G401 (cell line): ENCODE data around the gene LRWD1. TPM values are rescaled to one million over a fixed set of nuclear protein-coding genes. Genes with fewer than 3 reads are reported as not detected.
"Not testable (repeated sequence)": the region's sequence is repeated elsewhere in the genome, so short reads cannot be mapped to it uniquely, and the experiment has no call there.

ENCODE experiments used
- DNase-seq: peaks from one replicate; pipeline ENCODE4 v3.0.0-alpha.2; 2015; ENCODE audit warnings: low spot score
- in situ Hi-C: cut with HindIII; loops from 2 replicates; pipeline ENCODE4 v1.10.0; 2016; ENCODE audit warnings: low sequenced_read_pairs, mixed read lengths
- total RNA-seq: library from RNA; depleted of rRNA; stranded (reverse); fragments of >200 nt; shearing (Covaris generic); gene quantifications from 2 replicates; pipeline ENCODE4 v1.2.3, GENCODE V29; 2014

LRWD1 gene
- total RNA-seq, 1 experiment from 2014 or later, result 60.6 TPM

- no peak for DNase-seq
- in situ Hi-C loops, result no loop called here
These were observed 775 bp upstream of the LRWD1 start for GRCh38 chr7:102463841-102464576.

DNA sequence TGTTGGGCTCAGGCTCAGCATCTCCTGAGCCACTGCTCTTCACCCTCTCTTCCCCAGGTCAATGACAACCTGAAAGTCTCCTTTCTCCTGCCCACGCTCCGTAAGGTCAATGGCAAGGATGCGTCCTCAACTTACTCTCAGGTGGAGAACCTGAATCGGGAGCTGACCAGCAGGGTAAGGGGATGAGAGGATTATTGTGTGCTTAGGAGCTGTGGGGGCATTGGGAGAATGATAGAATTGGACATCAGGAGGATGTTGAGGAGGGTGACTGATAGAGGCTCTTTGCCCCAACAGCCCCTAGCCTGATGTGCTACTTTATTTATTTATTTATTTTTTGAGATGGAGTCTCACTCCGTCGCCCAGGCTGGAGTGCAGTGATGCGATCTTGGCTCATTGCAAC lies 1.3 kb downstream of the LRWD1 start:
- DNase-seq, result no peak
- in situ Hi-C loops, result no loop called here

GRCh38 chr7:102467581-102468477 lies 3.0 kb downstream of the LRWD1 start:
- in situ Hi-C loops, result no loop called here
- no peak for DNase-seq

GRCh38 chr7:102468478-102469350 lies 3.9 kb downstream of the LRWD1 start:
- in situ Hi-C loops, result no loop called here
- DNase-seq, result peak; percentile 71

DNA sequence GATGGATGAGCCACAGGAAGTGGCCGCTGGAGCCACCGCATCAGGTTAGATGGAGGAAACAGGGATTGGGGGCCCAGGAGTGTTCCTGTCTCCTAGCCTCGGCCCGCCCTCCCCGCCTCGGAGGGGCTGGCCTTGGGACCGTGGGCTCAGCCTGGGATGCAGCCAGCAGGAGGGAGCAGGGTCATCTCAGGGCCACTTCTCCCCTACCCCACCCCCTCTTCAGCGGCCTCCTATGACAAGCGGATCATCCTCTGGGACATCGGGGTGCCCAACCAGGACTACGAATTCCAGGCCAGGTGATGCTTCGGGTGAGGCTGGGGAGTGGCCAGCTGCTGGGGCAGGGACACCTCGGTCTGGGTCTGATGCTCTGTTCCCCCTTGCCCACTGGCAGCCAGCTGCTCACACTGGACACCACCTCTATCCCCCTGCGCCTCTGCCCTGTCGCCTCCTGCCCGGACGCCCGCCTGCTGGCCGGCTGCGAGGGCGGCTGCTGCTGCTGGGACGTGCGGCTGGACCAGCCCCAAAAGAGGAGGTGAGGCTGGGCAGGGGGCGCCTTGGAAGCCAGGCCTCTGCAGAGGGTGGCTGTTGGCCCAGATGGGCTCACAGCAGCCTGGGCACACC lies 4.7 kb downstream of the LRWD1 start:
- no peak for DNase-seq
- in situ Hi-C loops, result no loop called here

GRCh38 chr7:102469972-102470825 lies 5.4 kb downstream of the LRWD1 start:
- in situ Hi-C loops, result no loop called here
- no peak for DNase-seq

DNA sequence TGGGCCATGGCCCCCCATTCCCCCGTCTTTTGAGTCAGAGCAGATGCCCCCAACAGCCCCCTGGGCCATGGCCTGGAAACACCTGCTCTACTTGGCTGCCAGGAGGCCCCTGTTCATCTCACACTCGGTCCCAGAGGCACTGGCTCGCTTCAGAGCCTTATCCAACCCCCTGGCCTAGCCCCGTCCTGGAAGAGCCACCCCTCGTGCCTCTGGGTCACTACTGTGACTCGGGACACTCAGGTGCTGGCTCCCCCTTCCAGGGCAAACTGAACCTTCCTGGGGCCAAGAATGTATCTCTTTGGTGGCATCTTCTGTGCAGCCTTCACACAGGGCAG lies 7.0 kb downstream of the LRWD1 start:
- in situ Hi-C loops, result no loop called here
- DNase-seq, result no peak

DNA sequence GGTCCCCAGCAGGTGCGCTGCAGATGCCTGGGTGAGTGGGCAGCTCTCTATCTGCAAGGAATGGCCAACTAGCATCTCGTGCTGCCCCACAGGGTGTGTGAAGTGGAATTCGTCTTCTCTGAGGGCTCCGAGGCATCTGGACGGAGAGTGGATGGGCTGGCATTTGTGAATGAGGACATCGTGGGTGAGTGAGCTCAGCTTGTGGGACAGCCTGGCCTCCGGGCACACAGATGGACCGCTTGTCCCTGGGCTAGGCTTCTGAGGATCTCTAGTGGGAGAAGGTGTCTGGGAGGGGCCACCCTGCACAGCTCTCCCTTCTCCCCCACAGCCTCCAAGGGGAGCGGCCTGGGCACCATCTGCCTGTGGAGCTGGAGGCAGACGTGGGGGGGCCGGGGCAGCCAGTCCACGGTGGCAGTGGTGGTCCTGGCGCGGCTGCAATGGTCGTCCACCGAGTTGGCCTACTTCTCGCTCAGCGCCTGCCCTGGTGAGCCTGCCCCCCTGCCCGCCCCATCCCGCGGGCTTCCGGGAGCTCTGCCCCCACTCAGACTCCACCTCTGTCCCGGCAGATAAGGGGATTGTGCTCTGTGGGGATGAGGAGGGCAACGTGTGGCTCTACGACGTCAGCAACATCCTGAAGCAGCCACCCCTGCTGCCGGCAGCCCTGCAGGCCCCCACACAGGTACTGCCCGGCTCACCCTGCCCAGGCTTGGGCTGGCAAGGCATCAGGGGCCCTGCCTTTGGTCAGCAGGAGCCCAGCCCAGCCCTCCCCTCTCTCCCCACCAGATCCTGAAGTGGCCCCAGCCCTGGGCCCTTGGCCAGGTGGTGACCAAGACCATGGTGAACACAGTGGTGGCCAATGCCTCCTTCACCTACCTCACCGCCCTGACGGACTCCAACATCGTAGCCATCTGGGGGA lies 7.6 kb downstream of the LRWD1 start:
- in situ Hi-C loops, result no loop called here
- peak; percentile 88 for DNase-seq

- in situ Hi-C loops, result no loop called here
- DNase-seq, result no peak
These were observed 8.6 kb downstream of the LRWD1 start for GRCh38 chr7:102473271-102473991.

GRCh38 chr7:102474116-102474515 lies 9.3 kb downstream of the LRWD1 start:
- DNase-seq, in situ Hi-C loops: not testable (repeated sequence)

DNA sequence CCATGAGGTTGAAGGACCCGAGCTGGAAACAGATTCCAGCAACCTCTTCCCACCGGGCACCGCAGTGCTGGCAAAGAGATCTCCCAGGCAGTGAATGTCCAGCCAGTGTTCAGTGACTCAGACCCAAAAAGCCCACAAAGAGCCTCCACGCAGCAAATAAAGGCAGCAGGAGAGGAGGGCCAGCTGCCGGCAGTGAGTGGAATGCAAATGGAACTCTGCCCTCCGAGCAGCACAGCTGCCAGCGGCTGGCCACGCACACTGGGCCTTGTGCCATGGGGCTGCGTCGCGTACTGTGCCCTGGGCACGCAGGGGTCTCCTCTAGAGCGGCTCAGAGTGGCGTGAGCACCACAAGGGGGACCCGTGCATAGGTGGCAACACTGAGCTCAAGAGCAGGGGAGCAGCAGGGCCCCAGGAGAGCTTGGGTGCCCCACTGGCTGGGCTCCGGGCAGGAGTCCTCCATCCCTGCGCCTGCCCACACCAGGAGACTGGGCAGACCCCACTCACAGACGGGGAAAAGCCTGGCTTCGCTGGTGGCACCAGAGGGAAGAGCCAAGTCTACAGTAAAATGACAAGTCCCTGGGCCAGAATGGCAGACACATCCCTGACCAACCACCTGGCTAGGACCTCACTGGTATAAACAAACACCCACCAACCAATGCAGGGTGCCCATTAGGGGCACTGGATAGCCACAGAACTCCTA lies 10.1 kb downstream of the LRWD1 start:
- in situ Hi-C loops, DNase-seq: not testable (repeated sequence)

GRCh38 chr7:102478314-102479208 lies 13.8 kb downstream of the LRWD1 start, which contains the start of gene POLR2J:
TSS of gene POLR2J (minus strand) at chr7:102478922. CDS start at chr7:102478860, 62 bp downstream.
- DNase-seq, result peak; percentile 62
- in situ Hi-C loops, result not testable (repeated sequence)

DNA sequence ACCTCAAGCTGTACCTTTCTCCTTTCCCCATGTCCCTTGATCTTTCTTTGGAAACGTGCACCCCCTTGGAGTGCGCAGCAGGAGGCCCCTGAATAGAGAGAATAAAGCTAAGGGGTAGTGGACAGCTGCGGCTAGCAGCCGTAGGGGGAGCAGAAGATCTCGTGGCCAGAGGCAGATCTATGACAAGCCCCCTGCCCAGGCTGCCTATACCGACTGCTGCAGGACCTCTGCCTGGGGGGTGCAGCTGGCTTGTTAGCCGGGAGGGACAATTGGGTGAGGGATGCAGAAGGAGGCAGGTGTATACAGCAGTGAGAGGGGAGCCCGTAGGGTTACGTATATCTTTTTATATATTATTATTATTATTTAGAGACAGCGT lies 14.4 kb downstream of the LRWD1 start:
- DNase-seq, in situ Hi-C loops: not testable (repeated sequence)

GRCh38 chr7:102479982-102480637 lies 15.3 kb downstream of the LRWD1 start:
- DNase-seq, in situ Hi-C loops: not testable (repeated sequence)

DNA sequence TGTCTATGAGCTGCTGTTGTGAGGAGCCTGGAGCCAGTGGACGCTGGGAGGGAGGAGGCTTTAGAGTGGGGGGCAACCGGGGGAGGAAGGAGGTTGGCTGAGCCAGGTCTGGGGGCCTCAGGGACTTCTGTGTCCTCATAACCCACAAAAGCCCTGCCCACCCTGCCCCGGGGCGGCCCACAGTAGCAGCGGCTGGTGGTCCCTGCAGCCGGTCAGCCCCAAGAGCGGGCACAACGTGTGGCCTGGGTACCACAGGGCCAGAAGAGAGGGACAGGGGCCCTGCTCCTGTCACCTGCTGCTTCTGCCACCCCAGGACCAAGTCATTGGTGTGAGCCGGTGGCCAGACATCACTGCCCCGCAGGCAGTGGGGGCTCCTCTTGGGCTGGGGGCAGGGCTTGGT lies 17.2 kb downstream of the LRWD1 start:
- DNase-seq, in situ Hi-C loops: not testable (repeated sequence)
